ENCODE data around the gene ZNF248.

- TF ChIP-seq CTCF (IDR thresholded peaks at IDR 0.05): no peak
- TF ChIP-seq EP300 (IDR thresholded peaks at IDR 0.05): no peak
Observed at GRCh38 chr10:37896436-37896835, 39.0 kb upstream of the ZNF248 start.
